HPDE6-E6E7 (cell line): ENCODE measurements around the gene C22orf23.
A peak's percentile ranks its signal among the peaks of the same experiment; 100 is the strongest.

Experiments
- DNase-seq: peaks from one replicate; pipeline ENCODE4 v3.0.0; 2011; ENCODE audit warnings: missing footprints; ENCODE audit errors: extremely low spot score

Gene C22orf23

GRCh38 chr22:37953437-37954179 lies at the start of gene C22orf23, which contains the start of gene POLR2F:
Gene C22orf23, minus strand, starts transcription at chr22:37953601. Its CDS starts 452 bp downstream, at chr22:37953149.
Gene POLR2F, plus strand, starts transcription at chr22:37953699. Its CDS starts 89 bp downstream, at chr22:37953788.
- DNase-seq: peak; percentile 95

GRCh38 chr22:37999640-38000272 lies 46.4 kb upstream of the C22orf23 start:
- DNase-seq: peak; percentile 94

GRCh38 chr22:37999236-37999635 lies 45.8 kb upstream of the C22orf23 start:
- peak; percentile 40 for DNase-seq

- no peak for DNase-seq
Measured at GRCh38 chr22:37998543-37998942, 45.1 kb upstream of the C22orf23 start.

- DNase-seq: no peak
Measured at GRCh38 chr22:37996515-37997246, 43.3 kb upstream of the C22orf23 start.

- DNase-seq: no peak
Measured at GRCh38 chr22:37996079-37996478, 42.7 kb upstream of the C22orf23 start.

- DNase-seq: no peak
Measured at GRCh38 chr22:37995460-37995859, 42.1 kb upstream of the C22orf23 start.

GRCh38 chr22:37994982-37995381 lies 41.6 kb upstream of the C22orf23 start:
- no peak for DNase-seq

DNA sequence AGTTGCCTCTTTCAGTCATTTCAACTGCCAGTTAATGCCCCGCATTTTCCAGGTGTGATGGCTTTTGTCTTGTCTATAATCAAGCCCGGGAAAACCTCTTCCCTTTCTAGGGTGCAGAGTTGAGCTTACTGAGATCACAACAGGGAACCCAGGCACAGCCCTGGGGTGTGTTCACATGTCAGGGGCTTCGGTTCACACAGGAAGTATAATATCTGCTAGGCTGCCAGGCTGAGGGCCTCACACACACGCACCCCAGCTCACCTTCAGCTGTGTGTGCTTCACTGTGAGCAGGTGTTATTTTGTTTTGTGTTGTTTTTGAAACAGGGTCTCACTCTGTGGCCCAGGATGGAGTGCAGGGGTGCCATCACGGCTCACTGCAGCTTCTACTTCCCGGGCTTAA lies 40.6 kb upstream of the C22orf23 start:
- DNase-seq: no peak

- no peak for DNase-seq
Measured at GRCh38 chr22:37991731-37992442, 38.5 kb upstream of the C22orf23 start.

DNA sequence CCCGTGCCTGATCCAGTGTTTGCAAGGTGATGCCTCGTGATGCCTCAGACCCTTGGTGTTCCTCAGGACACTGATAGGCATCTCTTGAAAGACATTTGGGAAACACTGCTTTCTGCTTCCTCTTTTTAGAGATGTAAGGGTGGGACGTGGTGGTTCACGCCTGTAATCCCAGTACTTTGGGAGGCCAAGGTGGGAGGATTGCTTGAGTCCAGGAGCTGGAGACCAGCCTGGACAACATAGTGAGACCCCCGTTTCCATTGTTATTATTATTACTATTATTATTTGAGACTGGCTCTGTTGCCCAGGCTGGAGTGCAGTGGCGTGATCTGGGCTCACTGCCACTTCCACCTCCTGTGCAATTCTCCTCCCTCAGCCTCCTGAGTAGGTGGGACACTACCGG lies 37.5 kb upstream of the C22orf23 start:
- no peak for DNase-seq

GRCh38 chr22:37990301-37990700 lies 36.9 kb upstream of the C22orf23 start:
- no peak for DNase-seq

- no peak for DNase-seq
Measured at GRCh38 chr22:37989146-37990045, 36.0 kb upstream of the C22orf23 start.

DNA sequence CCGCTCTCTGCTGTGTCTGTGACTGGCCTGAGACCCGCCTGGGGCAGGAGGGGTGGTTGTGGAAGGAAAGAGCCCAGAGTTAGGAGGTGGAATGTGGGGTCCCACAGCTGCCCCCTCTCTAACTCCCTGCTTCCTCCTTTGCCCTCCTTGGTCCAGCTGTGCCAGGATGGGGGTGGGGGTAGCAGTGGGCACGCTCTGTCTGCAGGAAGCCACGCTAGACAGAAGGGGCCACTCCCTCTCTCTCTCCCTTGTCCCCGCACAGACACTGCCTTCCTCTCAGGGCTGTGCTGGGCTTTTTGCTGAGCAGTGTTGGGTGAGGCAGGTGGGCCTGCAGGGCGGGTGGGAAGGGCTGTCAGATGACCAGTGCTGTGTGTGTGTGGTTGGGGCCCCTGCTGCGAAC lies 33.0 kb upstream of the C22orf23 start:
- no peak for DNase-seq

DNA sequence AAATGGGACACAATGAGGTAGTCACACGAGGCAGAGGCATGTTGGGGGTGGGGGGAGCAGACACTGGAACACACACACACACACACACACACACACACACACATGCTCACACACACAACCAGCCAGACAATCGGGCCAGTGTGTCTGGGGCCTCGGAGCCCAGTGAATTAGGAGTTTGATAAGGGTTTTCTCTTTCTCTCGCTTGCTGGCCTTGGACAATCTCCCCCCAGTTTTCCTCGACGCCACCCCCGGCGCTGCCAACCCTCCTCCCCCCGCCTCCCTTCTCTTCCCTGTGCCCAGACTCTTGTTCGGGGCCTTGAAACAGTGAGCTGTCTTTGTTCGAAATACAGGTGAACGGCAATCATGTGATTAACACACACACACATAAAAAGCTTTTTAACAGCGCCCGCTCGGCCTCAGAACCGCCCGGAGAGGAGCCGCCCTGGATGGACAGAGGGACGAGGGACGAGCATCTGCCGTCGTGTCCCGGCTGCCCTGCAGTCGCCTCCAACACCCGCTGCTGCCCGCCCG lies 32.4 kb upstream of the C22orf23 start:
- DNase-seq: no peak

- no peak for DNase-seq
Measured at GRCh38 chr22:37985050-37985585, 31.7 kb upstream of the C22orf23 start.

DNA sequence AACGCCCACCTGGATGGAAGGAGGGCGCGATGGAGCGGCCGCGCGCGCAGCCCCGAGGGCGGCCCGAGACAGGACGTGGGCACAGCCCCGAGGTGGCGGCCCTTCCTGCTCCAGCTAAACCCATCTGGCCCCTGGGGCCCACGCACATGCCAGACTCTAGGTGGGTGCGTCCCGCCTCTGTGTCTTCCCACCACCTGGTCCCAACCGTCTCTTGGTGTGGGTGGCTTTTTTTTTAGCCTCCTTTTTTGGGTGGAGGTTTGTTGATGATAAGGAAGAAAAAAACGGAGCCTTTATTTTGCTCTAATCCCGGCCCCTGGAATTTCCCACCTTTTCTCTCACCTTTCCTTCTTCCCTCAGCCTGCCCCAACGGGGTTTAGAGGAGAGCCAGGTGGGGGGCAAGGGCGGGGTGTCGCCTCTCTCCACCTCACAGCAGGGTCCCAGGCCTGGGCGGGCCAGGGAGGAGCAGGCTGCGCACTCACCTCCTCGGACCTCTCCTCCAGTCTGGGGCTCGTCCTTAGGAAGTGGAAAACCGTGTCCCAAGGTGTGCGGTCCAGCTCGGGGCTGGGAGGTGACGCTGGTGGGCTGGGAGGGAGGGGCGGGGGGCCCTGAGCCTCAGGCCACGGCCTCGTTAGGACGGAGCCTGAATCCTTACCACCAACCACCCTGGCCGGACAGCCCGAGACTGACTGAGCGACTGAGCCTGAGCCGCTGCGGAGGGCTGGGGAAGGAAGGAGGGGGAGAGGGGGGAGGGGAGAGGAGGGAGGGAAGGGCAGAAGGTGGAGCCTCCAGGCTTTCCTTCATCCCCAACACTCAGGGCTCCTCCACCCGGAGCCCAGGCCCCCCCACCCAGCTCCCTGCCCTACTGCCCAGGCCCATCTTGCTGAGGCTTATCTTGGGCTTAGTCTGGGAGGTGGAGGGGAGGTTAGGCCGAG lies 30.7 kb upstream of the C22orf23 start, which contains the start of gene SOX10:
TSS of gene SOX10 (minus strand) at position 696 of the 932 bp plus-strand sequence. CDS start 771 bp downstream, outside the sequence.
- no peak for DNase-seq

DNA sequence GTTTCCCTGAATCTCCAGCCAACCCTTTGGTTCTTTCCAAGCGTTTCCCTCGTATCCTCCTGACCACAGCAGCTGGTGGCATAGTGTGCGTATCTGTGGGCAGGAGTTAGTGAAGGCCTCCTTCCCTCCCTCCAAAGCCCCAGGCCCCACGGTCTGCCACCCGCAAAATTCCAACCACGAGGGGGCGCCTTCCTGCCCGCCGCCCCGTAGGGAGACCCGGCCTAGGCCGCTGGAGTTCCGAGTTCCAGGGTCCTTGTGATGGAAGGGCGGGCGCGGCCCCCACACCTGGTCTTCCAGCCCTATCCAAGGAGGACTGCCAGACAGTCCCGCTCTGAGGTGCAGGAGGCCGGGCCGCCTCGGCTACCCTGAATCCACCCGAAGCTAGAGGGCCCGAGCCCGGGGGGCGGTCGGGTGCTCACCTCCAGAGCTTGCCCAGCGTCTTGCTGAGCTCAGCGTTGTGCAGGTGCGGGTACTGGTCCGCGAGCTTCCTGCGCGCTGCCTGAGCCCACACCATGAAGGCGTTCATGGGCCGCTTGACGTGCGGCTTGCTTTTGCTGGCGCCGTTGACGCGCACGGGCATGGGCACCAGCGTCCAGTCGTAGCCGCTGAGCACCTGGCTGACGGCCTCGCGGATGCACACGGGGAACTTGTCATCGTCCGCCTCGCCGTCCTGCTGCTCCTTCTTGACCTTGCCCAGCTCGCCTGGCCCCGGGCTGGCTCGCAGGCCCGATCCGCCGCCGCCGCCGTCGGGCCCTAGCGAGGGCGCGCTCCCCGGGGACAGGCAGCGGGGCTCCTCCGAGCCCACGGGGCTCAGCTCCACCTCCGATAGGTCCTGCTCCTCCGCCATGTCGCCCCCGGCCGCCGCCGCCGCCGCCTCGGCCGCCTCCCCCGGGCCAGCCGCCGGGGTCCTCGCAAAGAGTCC lies 29.8 kb upstream of the C22orf23 start:
- DNase-seq: no peak
